NCI-H345 treated with DMSO at 0.1 percent for 48 hours (cell line): ENCODE data around the gene LY6G5B.

Experiments
- DNase-seq: peaks from one replicate; lab custom pipeline; 2025; ENCODE audit not compliant: unreplicated experiment; lab: John Stamatoyannopoulos, UW

The LY6G5B gene

GRCh38 chr6:31713991-31714684 lies 44.4 kb downstream of the LY6G5B start:
- no peak for DNase-seq

GRCh38 chr6:31715022-31715958 lies 45.5 kb downstream of the LY6G5B start, which contains the start of gene LY6G6D:
Gene LY6G6D, plus strand, starts transcription at chr6:31715348. Its CDS starts 8 bp downstream, at chr6:31715356.
- no peak for DNase-seq

DNA sequence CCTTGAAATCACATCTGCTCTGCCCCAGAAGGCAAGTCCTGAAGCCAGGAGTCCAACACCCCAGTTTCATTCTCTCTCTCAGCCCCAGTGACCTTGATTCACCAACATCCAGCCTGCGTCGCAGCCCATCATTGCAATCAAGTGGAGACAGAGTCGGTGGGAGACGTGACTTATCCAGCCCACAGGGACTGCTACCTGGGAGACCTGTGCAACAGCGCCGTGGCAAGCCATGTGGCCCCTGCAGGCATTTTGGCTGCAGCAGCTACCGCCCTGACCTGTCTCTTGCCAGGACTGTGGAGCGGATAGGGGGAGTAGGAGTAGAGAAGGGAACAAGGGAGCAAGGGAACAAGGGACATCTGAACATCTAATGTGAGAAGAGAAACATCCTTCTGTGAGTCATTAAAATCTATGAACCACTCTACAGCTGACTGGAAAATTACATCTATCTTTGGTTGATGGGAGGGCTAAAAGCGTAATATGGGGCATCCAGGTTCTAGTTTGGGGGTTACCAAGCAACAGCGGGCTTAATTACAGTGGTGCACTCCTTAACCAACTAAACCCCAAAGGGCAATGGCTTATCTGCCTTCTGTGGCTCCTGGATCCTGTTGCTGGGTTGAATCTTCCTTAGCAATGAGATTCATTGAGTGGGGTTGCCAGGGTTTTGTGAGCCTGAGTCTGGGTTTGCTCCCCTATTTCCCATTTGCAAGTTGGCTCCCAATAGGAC lies 47.9 kb downstream of the LY6G5B start:
- no peak for DNase-seq

GRCh38 chr6:31718265-31718664 lies 48.5 kb downstream of the LY6G5B start:
- peak; percentile 13 for DNase-seq

GRCh38 chr6:31719001-31719400 lies 49.2 kb downstream of the LY6G5B start:
- DNase-seq, result no peak

- DNase-seq, result no peak
Measured at GRCh38 chr6:31720196-31720770, 50.5 kb downstream of the LY6G5B start.

GRCh38 chr6:31721351-31722020 lies 51.7 kb downstream of the LY6G5B start, which contains the start of gene LY6G6C:
Gene LY6G6C, minus strand, starts transcription at chr6:31721746. Its CDS starts 67 bp downstream, at chr6:31721679.
- no peak for DNase-seq

DNA sequence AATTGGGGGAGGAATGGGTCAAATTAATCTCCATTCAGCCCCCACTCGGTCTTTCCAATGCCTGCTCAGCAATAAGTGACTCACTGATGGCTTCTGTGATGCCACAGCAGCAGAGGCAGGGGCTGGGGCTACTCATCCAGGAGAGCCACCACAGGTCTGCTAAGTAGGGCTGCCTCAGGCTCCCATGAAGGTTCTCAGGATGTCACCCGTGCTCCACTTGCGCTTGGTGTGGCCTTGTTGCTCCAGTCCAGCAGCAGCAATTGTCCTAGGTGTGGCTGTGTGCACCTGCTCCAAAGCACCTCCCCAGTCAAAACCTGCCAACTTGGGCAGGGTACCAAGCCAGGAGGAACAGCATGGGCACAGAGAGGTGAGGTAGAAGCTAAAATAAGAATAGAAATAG lies 52.4 kb downstream of the LY6G5B start:
- no peak for DNase-seq
